Kidney tubule cell (primary cell): ENCODE measurements around the gene IL4R.
A peak's percentile ranks its signal among the peaks of the same experiment; 100 is the strongest.
"Not testable (repeated sequence)": the region's sequence is repeated elsewhere in the genome, so short reads cannot be mapped to it uniquely, and the experiment has no call there.

Source experiments
- DNase-seq: peaks from one replicate; pipeline ENCODE4 v3.0.0-alpha.2; 2018; ENCODE audit warnings: low spot score

IL4R gene

DNA sequence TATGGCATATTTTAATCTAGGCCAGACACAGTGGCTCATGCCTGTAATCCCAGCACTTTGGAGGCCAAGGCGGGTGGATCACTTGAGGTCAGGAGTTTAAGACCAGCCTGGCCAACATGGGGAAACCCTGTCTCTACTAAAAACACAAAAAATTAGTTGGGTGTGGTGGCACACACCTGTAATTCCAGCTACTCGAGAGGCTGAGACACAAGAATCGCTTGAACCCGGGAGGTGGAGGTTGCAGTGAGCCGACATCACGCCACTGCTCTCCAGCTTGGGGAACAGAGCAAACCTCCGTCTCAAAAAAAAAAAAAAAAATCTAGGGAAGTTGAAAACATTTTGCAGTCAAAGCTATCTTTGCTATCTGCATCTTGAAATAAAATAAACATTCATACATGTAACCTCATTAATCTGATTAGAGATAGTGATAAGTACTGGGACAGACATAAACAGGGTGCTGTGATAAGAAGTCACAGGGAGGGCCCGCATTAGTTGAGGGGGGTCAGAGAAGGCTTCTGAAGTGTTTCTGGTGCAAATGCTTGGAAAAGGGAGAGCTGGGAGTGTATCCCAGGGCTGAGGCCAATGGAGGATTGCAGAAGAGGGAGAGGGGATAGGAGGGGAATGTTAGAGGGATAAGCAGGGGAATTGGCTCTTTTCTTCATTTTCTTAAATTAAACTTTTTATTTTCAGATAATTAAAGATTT lies 15.8 kb downstream of the IL4R start:
- DNase-seq: not testable (repeated sequence)

DNA sequence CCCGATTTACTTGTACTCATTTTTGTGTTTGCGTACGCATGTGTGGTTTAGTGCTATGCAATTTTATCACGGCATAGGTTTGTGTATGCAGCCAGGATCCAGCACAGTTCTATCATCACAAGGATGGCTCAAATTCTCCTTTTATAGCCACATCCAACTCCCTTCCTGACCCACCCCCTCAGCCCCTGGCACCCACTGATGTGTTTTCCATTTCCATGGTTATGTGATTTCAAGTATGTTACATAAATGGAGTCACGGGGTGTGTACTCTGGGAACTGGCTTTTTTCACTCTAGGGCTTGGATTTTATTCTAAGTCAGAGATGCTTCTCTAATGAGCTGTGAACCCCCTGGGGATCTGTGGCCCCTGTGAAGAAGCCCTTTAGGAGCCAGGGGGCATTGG lies 16.8 kb downstream of the IL4R start:
- DNase-seq: peak; percentile 17

DNA sequence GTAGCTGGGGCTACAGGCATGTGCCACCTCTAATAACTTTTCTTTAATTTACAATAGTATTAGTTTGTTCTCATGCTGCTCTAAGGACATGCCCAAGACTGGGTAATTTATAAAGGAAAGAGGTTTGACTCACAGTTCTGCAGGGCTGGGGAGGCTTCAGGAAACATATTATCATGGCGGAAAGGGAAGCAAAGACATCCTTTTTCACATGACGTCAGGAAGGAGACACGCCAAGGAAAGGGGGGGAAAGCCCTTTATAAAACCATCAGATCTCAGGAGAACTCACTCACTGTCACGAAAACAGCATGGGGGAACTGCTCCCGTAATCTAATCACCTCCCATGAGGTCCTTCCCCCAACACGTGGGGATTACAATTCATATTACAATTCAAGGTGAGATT lies 18.3 kb downstream of the IL4R start:
- no peak for DNase-seq

DNA sequence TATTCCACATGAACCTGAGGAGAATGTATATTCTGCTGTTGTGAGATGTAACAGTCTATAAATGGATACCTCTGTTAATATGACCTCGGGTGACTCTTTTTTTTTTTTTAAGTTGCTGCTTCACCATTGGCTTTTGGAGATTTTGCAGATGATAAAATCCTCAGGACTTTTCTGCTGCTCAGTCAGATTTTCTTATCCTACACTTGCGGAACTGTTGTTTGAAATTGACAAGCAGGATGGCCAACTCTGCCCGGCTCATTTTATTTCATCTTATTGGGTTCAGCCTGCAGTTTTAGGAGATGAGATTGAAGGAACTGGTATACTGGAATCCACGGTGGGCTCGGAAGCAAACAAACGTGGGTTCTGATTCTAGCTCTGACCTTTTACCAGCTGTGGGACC lies 19.3 kb downstream of the IL4R start:
- DNase-seq: no peak

DNA sequence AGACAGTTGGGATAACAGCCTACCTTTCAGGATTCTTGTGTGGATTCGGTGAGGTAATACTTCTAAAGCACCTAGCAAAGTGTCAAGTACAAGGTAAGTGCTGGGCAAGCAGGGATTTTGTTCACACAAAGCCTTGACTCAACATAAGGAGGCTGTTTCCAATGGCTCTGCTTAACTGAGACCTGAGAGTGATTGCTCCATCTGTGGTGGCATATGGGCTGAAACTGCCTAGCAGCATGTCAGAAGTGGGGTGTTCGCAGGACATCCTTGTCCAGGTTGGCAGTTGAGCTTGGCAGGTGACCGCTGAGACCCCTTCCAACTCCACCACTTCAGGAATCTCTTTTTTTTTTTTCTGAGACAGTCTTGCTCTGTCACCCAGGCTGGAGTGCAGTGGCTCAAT lies 19.8 kb downstream of the IL4R start:
- no peak for DNase-seq

DNA sequence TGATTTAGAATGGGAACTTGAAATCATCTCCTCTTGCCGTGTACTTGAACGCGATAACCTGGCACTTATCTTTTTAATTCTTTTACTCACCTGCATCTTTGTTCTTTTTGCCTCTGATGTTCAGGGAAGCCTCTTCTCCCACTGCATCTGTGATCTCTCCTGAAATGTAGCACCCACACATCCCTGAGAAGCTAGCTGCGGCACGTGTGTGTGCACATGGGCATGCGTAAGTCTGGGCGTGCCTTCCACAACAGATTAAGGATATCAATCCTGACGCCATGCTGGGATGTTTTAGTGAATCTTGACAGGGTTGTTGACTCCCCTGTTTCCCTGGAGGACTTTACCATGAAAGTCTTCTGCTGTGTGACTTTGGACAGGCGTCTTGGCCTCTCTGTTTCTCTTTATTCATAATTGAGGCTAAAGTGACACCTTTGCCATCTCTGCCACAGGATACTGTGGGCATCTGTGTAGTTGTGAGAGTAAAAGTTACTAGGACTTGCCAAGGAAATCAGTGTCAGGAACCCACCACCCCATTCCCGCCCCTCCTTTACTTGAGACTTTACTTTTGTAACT lies 20.5 kb downstream of the IL4R start:
- no peak for DNase-seq

DNA sequence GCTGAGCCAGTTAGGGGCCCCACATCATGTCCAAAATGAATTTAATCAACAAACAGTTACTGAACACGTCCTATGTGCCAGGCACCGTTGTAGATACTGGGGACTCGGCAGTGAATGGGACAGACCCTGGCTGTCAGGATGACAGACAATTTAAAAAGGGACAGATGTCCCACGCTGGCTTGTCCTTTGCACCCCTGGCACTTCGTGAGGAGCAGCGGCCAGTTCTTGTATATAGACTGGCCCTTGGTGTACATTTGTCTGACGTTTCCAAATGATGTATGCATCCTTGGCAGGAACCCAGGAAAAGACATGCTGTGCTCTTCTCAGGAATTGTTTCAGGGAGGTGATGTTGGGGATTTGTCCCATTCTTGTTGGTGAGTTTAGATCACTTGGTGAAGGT lies 21.1 kb downstream of the IL4R start:
- DNase-seq: no peak

DNA sequence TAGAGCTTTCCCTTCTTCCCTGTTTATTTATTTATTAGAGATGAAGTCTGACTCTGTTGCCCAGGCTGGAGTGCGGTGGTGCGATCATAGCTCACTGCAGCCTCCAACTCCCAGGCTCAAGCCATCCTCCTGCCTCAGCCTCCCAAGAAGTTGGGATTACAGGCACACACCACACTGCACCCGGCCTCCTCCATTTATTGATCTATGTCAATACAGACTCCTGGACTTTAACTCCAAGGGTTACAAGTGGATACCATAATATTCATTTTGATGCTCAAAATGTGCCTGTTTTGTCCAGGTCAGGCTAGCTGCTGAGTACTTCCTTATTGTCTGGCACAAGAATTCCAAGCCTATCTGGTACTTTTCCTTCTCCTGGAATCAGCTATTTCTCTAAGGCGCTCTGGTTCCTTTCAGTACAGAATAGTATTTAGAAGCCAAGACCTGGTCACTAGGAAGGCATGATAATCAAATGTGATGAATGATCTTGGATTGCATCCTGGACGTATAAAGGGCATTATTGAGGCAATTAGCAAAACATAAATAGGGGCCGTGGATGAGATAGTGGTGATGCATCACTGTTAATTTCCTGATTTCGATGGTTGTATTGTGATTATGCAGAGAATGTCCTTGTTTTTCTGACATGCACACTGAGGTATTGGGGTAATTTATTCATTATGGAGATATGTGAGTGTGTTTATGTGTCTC lies 21.7 kb downstream of the IL4R start:
- no peak for DNase-seq

DNA sequence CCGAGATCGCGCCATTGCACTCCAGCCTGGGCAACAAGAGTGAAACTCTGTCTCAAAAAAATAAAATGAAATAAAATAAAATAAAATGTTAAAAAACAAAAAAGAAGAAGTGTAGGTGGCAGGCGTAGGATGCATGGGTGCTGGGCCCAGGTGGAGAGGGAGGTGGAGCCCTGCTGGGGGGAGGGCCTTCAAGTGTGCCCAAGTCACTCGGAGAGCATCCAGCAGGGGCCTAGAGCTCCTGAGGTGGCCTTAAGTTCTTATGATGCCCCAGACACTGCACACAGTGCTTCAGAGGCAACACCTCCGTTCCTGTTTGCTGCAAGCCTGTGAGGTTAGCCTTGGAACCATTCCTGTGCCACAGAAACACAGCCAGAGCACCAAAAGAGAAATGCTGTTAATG lies 23.2 kb downstream of the IL4R start:
- DNase-seq: no peak

DNA sequence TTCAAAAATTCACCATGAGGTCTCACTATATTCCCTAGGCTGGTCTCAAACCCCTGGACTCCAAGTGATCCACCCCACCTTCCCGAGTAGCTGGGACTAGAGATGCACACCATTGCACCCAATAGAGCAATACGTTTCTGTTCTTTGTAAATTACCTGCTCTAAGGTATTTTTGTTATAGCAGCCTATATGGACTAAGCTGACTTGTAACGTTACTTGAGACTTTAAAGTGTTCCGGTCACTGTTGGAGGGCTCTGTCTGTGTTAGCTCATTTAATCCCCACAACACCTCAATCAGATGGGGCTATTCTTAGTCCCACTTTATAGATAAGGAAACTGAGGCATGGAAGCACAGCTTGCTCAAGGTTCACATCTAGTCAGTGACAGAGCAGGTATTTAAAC lies 25.4 kb downstream of the IL4R start:
- no peak for DNase-seq

DNA sequence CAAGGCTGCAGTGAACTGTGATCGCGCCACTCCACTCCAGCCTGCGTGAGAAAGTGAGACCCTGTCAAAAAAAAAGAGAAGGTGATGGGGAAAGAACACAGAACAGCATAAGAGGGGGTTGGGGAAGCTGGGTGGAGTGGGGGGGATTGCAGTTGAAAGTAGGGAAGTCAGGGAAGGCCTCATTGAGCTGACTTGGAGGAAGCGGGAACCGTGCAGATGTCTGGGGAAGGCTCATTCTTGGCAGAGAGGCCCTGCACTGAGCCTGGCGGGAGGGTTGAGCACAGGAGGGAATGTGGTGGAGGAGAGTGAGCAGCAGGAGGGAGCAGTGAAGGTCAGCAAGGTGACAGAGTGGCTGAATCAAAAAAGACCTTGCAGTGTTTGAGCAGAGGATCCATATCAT lies 26.9 kb downstream of the IL4R start:
- DNase-seq: no peak

DNA sequence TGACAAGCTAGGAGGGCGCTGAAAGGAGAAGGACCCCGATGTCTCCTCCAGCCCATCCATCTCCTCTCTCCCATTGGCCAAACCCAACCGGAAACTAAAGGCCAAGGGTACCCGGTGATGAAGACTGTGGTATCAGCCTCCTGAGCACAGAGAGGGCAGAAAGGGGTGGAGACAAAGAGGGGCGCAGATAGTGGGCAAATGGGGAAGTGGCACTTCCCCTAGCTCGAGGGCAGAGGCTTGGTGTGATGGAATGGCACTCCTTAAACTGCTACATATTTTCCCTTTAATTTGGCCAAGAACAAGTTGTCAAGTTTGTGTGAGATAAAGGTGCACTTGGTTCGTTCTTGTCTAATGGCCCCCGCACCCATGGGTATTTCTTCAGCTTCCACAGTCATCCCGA lies 27.8 kb downstream of the IL4R start:
- no peak for DNase-seq

DNA sequence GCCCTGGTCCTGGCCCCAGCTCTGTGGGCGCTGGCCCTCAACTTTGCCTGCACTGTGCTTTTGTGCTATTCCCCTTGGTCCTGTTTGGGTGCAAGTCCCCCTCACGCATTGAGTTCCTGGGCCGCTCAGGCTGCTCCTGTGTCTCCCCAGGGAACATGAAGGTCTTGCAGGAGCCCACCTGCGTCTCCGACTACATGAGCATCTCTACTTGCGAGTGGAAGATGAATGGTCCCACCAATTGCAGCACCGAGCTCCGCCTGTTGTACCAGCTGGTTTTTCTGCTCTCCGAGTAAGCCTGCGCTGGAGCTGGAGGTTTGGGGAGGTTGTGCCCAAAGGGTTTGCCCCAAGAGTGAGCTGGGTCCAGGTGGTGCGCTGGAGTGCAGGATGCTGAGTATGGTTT lies 28.2 kb downstream of the IL4R start:
- no peak for DNase-seq

DNA sequence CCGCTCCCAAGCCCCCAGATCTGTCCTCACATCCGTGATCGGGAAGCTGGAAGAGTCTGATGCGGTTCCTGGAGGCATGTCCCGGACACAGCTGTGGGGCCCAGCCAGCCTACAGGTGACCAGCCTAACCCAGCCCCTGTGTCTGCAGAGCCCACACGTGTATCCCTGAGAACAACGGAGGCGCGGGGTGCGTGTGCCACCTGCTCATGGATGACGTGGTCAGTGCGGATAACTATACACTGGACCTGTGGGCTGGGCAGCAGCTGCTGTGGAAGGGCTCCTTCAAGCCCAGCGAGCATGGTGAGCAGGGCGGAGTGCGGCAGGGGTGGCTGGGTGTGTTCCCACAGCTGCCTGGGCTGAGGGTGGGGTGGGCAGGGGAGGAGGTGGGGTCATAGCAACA lies 30.9 kb downstream of the IL4R start:
- no peak for DNase-seq

DNA sequence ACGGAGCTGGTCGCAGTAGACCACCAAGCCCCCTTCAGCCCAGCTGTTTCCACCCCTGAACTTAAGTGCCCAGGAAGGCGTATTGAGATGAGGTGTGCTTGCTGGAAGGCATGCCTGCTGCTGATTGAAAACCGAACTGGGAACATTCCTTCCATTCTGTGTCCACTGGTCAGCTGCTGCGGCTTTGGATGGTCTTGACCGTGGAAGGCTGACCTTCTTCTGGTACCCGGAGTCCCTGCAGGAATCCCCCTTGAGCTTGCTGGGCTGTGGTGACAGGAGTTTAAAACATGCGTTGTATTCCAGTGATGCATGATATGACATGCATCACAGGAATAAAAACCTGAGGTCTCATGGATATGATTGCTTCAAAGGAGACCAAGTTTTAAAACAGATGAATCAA lies 31.4 kb downstream of the IL4R start:
- no peak for DNase-seq

DNA sequence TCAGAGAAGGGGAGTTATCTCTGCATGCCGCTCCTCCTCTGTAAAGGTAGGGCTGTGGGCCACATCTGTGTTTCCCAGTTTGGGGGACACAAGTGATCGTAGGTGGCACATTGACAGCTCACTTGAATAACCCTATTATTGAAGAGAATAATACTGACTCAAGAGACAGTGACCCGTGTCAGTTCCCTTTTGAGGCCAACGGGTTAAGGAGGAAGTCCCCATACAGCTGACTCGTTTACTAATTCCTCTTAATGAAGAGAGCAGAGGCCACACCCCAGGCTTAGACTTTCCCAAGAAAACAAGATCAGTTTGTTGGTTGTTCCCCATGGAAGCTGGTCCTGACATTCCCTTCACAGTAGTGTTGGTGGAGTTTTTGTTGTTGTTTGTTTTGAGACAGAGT lies 33.0 kb downstream of the IL4R start:
- DNase-seq: no peak

DNA sequence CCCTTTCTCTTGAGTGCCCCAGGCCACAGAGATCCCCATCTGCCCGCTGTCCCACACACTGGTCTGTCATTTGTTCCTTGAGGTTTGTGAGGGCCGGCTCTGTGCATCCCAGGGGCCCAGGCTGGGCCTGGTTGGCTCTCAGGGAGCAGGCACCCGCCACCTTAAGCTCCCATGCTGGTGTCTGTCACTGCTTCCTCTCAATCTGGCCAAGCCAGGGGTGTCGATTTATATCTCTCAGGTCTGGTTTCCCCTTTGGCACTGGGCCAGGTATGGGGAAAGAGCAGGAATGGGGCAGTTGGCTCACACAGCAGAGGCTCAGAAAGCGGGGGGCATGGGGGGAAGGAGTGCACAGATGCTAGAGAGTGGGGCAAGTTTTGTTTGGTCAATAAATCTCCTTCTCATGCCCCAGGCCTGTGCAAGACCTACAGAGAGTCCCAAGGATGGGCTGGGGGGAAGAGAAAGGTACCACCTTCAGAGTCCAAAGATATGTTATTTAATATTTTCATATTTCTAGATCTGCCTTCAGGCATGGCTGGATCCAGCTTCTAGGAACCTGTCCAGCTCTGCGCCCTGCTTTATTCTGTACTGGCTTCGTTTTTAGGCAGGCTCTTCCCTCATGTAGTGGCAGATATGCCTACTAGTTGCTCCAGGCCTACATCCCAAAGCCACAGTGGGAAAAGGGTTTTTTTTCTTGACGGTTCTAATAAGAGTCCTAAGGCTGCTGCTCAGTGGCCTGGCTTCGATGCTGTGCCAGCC lies 34.3 kb downstream of the IL4R start:
- DNase-seq: no peak

DNA sequence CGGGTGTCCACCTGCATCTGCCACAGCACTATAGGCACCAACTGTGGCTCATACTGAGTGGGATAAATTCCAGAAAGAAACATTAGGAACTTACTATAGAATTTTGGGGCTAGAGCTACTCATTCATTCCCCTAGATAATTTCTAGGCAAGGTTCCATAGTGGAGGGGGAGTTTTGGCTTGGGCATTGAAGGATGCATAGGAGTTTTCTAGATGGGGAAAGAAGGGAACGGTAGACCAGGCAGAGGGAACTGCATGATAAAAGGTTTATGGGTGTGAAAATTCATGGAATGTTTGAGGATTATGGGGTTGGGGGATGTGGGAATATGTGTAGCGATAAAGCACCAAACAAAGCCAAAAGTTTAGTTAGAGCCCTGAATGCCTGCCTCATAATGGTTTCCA lies 35.5 kb downstream of the IL4R start:
- no peak for DNase-seq

DNA sequence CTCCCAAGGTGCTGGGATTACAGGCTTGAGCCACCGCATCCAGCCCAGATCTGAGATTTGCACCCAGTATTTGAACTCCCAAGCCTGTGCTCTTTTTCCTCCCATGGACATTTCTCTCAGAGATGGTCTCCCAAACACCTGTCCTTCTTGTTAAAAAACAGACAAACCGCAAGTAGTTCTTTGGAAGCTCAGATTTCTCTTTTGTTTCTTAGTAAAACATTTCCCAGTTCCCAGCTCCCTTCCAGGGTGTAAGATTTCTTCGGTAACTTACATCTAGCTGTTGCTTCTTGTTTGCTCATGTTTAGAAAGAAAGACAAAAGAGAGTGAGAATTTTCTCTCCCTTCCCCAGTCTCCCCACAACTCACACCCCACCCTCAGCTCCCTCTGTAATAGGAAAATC lies 36.2 kb downstream of the IL4R start:
- DNase-seq: no peak

DNA sequence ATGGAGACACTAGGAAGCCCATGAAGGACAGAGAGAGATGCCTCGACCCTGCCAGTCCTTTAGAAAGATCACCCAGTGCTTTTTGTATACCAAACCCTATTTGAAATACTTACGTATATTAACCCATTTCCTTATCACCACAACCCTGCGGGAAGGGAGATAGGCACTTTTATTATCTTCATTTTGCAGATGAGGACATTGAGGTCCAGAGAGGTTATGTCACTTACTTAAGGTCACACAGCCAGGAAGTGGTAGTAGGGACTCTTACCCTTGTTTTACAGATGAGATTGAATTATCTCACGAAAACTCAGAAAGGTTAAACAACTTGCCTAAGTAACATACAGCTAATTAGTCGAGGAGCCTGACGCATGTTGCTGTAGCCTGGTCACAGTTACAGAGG lies 38.2 kb downstream of the IL4R start:
- no peak for DNase-seq

DNA sequence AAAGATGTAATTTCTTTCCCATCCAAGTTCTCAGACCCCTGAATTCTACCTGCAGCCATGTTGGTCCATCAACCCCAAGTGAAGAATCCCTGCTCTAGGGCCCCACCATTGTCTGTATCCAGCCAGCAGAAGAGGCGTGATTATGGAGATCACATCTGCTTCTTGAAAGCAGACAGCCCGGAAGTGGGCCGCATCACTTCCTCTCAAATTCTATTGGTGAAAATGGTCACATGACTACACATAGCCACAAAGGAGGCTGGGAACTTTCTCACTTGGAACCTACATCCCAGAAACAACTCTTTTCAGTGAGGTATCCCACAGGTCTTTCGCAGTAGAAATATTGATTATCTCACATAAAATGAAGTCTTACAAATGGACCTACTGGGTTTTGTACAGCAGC lies 40.1 kb downstream of the IL4R start:
- no peak for DNase-seq

DNA sequence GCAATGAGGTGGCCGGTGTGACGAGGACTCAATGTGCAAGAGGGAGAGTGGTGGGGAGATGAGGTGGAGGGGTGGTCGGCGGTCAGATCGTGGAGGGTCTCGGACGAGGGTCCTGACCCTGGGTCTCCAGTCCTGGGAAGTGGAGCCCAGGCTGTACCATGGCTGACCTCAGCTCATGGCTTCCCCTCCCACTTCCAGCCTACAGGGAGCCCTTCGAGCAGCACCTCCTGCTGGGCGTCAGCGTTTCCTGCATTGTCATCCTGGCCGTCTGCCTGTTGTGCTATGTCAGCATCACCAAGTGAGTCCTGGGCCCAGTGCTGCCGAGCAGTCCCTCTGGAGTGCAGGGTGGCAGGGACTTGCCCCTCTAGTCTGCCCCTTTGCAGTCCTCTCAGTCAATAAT lies 41.8 kb downstream of the IL4R start:
- peak; percentile 17 for DNase-seq

DNA sequence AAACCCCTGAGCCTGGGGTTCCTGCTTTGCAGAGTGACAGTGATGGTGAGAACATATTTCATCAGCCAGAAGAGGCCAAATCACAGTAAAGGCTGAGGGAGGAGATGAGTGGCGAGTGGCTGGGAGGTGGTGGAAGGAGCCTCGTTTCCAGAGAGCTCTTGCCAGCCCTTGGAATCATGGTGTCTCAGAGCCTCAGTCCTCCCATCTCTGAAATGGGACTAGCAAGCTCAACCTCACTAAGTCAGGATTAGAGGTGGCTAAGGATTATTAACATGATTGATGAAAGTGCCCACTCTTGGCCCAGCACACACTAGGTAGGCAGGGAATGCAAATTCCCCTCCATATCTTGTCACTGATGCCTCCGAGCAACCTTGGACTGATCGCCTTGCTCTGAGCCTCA lies 43.0 kb downstream of the IL4R start:
- DNase-seq: no peak
